Mucosa of stomach (tissue), 1 donor: ENCODE measurements around the gene CSF2RB.

ENCODE experiments used
- H3K27me3 ChIP-seq: one replicate; pipeline ENCODE4 v1.7.0; 2013; ENCODE audit warnings: mild to moderate bottlenecking, low read length; ENCODE audit not compliant: control insufficient read depth, insufficient read depth
- H3K36me3 ChIP-seq: one replicate; pipeline ENCODE4 v1.7.0; 2013; ENCODE audit warnings: low read length; ENCODE audit not compliant: control insufficient read depth, insufficient read depth
- H3K4me1 ChIP-seq: one replicate; pipeline ENCODE4 v1.7.0; 2013; ENCODE audit warnings: mild to moderate bottlenecking, low read length; ENCODE audit not compliant: control insufficient read depth, insufficient read depth
- H3K4me3 ChIP-seq: one replicate; pipeline ENCODE4 v1.7.0; 2013; ENCODE audit warnings: low read length
- H3K9ac ChIP-seq: one replicate; pipeline ENCODE4 v1.7.0; 2013; ENCODE audit warnings: mild to moderate bottlenecking, low read length, moderate library complexity
- H3K9me3 ChIP-seq: one replicate; pipeline ENCODE4 v1.7.0; 2013; ENCODE audit warnings: mild to moderate bottlenecking, low read length, moderate library complexity; ENCODE audit not compliant: control insufficient read depth
- donor health status: Pancreatic carcinoma.

The CSF2RB gene

GRCh38 chr22:36894266-36894665 lies 19.2 kb upstream of the CSF2RB start:
- no peaks in the 10 kb centered on the region for H3K9me3 ChIP-seq
- no peak overlapping the region for H3K9ac ChIP-seq
- H3K4me3 ChIP-seq = no peak overlapping the region
- H3K36me3 ChIP-seq = no peaks in the 10 kb centered on the region
- no peaks in the 10 kb centered on the region for H3K27me3 ChIP-seq
- no peaks in the 10 kb centered on the region for H3K4me1 ChIP-seq

GRCh38 chr22:36897611-36898010 lies 15.8 kb upstream of the CSF2RB start:
- no peaks in the 10 kb centered on the region for H3K9me3 ChIP-seq
- no peak overlapping the region for H3K9ac ChIP-seq
- no peaks in the 10 kb centered on the region for H3K36me3 ChIP-seq
- H3K4me1 ChIP-seq = no peaks in the 10 kb centered on the region
- no peaks in the 10 kb centered on the region for H3K27me3 ChIP-seq
- no peak overlapping the region for H3K4me3 ChIP-seq

GRCh38 chr22:36898690-36899089 lies 14.7 kb upstream of the CSF2RB start:
- H3K9me3 ChIP-seq = no peaks in the 10 kb centered on the region
- H3K4me3 ChIP-seq = no peak overlapping the region
- H3K27me3 ChIP-seq = no peaks in the 10 kb centered on the region
- H3K4me1 ChIP-seq = no peaks in the 10 kb centered on the region
- no peaks in the 10 kb centered on the region for H3K36me3 ChIP-seq
- H3K9ac ChIP-seq = no peak overlapping the region

GRCh38 chr22:36899498-36899897 lies 13.9 kb upstream of the CSF2RB start:
- Histone ChIP-seq H3K36me3 (no peaks in the 10 kb centered on the region), H3K9me3 (no peaks in the 10 kb centered on the region), H3K4me1 (no peaks in the 10 kb centered on the region), H3K4me3 (no peak overlapping the region), H3K27me3 (no peaks in the 10 kb centered on the region), H3K9ac (no peak overlapping the region)

GRCh38 chr22:36900225-36900624 lies 13.2 kb upstream of the CSF2RB start:
- H3K4me3 ChIP-seq = no peak overlapping the region

GRCh38 chr22:36900880-36901279 lies 12.5 kb upstream of the CSF2RB start:
- no peaks in the 10 kb centered on the region for H3K4me1 ChIP-seq
- H3K4me3 ChIP-seq = no peak overlapping the region
- H3K36me3 ChIP-seq = no peaks in the 10 kb centered on the region
- no peaks in the 10 kb centered on the region for H3K9me3 ChIP-seq
- no peaks in the 10 kb centered on the region for H3K27me3 ChIP-seq
- no peak overlapping the region for H3K9ac ChIP-seq

More at GRCh38 chr22:36900225-36900624, 13.2 kb upstream of the CSF2RB start:
- H3K27me3 ChIP-seq = no peaks in the 10 kb centered on the region
- H3K4me1 ChIP-seq = no peaks in the 10 kb centered on the region
- no peak overlapping the region for H3K9ac ChIP-seq
- no peaks in the 10 kb centered on the region for H3K9me3 ChIP-seq
- H3K36me3 ChIP-seq = no peaks in the 10 kb centered on the region

- Histone ChIP-seq H3K9ac (no peak overlapping the region), H3K9me3 (no peaks in the 10 kb centered on the region), H3K4me1 (no peaks in the 10 kb centered on the region)
These were observed 11.9 kb upstream of the CSF2RB start for GRCh38 chr22:36901411-36902142.

GRCh38 chr22:36902143-36902926 lies 11.1 kb upstream of the CSF2RB start:
- no peak overlapping the region for H3K9ac ChIP-seq
- H3K9me3 ChIP-seq = no peaks in the 10 kb centered on the region
- H3K4me1 ChIP-seq = no peaks in the 10 kb centered on the region
- no peaks in the 10 kb centered on the region for H3K36me3 ChIP-seq
- H3K27me3 ChIP-seq = no peaks in the 10 kb centered on the region
- H3K4me3 ChIP-seq = no peak overlapping the region

More at GRCh38 chr22:36901411-36902142, 11.9 kb upstream of the CSF2RB start:
- no peaks in the 10 kb centered on the region for H3K27me3 ChIP-seq
- H3K4me3 ChIP-seq = no peak overlapping the region
- H3K36me3 ChIP-seq = no peaks in the 10 kb centered on the region

GRCh38 chr22:36904260-36904880 lies 9.1 kb upstream of the CSF2RB start:
- no peak overlapping the region for H3K4me3 ChIP-seq
- H3K36me3 ChIP-seq = no peaks in the 10 kb centered on the region
- no peaks in the 10 kb centered on the region for H3K4me1 ChIP-seq
- H3K9ac ChIP-seq = no peak overlapping the region
- no peaks in the 10 kb centered on the region for H3K9me3 ChIP-seq
- no peaks in the 10 kb centered on the region for H3K27me3 ChIP-seq

GRCh38 chr22:36907253-36908195 lies 5.9 kb upstream of the CSF2RB start:
- Histone ChIP-seq H3K36me3 (no peaks in the 10 kb centered on the region), H3K4me1 (peaks cover 5% of the 10 kb centered on the region), H3K9ac (no peak overlapping the region), H3K9me3 (no peaks in the 10 kb centered on the region), H3K4me3 (no peak overlapping the region), H3K27me3 (no peaks in the 10 kb centered on the region)

- Histone ChIP-seq H3K27me3 (no peaks in the 10 kb centered on the region), H3K4me1 (peaks cover 6% of the 10 kb centered on the region), H3K9me3 (no peaks in the 10 kb centered on the region), H3K4me3 (no peak overlapping the region), H3K9ac (no peak overlapping the region), H3K36me3 (no peaks in the 10 kb centered on the region)
These were observed 3.0 kb upstream of the CSF2RB start for GRCh38 chr22:36910461-36910860.
